HK-2 (cell line): ENCODE data around the gene ZNF628.

ENCODE experiments used
- DNase-seq: peaks from one replicate; pipeline ENCODE4 v3.0.0-alpha.2; 2018; ENCODE audit not compliant: unreplicated experiment

The ZNF628 gene

GRCh38 chr19:55529636-55530234, 53.3 kb downstream of the ZNF628 start:
- no peak for DNase-seq

GRCh38 chr19:55530996-55531395, 54.6 kb downstream of the ZNF628 start:
- no peak for DNase-seq
